Upper lobe of left lung (tissue), 6 donors: ENCODE data around the gene FBXO34. TPM values are rescaled to one million over a fixed set of nuclear protein-coding genes. Genes with fewer than 3 reads are reported as not detected.

Source experiments
- ATAC-seq, 2 donors: fragments of 200-7000 bp; cut with Tn5 transposase; one replicate each; pipeline ENCODE4 v1.9.1; 2022; ENCODE audit warnings: mild to moderate bottlenecking in 2 of 2, moderate library complexity in 2 of 2; ENCODE audit not compliant: low FRiP score in 2 of 2
- DNase-seq, 2 donors: peaks; one replicate each; pipeline ENCODE4 v3.0.0-alpha.2; 2019 to 2020
- H3K27ac ChIP-seq, 4 donors: fragments of 200-600 bp; sonication (generic); one replicate each; pipeline ENCODE4 v1.5.1; 2016 to 2019
- H3K27me3 ChIP-seq, 4 donors: fragments of 200-600 bp; sonication (generic); one replicate each; pipeline ENCODE4 v1.5.1; 2017 to 2019
- H3K36me3 ChIP-seq, 4 donors: fragments of 200-600 bp; sonication (generic); one replicate each; pipeline ENCODE4 v1.5.1; 2016 to 2019
- H3K4me1 ChIP-seq, 4 donors: fragments of 200-600 bp; sonication (generic); one replicate each; pipeline ENCODE4 v1.5.1; 2018 to 2019
- H3K4me3 ChIP-seq, 4 donors: fragments of 200-600 bp; sonication (generic); one replicate each; pipeline ENCODE4 v1.5.1; 2017 to 2019; ENCODE audit warnings: mild to moderate bottlenecking in 2 of 4, moderate library complexity in 1 of 4
- H3K9me3 ChIP-seq, 4 donors: fragments of 200-600 bp; sonication (generic); one replicate each; pipeline ENCODE4 v1.5.1; 2018 to 2019
- CTCF ChIP-seq, 6 experiments: fragments of 450-650 bp in 4 of 6; fragments of 200-600 bp in 2 of 6; sonication (generic) in 2 of 6; IDR thresholded peaks; one replicate each; pipeline ENCODE4 v1.5.1; 2016 to 2019; ENCODE audit warnings: antibody characterized with exemption in 6 of 6
- EP300 ChIP-seq, 4 donors: sonication (generic); formaldehyde crosslinking; IDR thresholded peaks; one replicate each; pipeline ENCODE4 v1.5.1; 2017; ENCODE audit warnings: antibody characterized with exemption in 4 of 4, control low read depth in 2 of 4
- POLR2A ChIP-seq, 4 donors: fragments of 450-650 bp; IDR thresholded peaks; one replicate each; pipeline ENCODE4 v1.5.1; 2016 to 2017; ENCODE audit warnings: antibody characterized with exemption in 4 of 4, mild to moderate bottlenecking in 2 of 4
- POLR2AphosphoS5 ChIP-seq, 2 donors: sonication (generic); formaldehyde crosslinking; IDR thresholded peaks; one replicate each; pipeline ENCODE4 v1.5.1; 2017; ENCODE audit warnings: antibody characterized with exemption in 2 of 2
- WGBS, 2 donors: methylation state at CpG; one replicate each; pipeline ENCODE4 v1.1.5; 2017 to 2018; 5-methylcytosine and 5-hydroxymethylcytosine counted together
- total RNA-seq, 6 donors: library from RNA; depleted of rRNA in 4 of 6; stranded (reverse); fragments of >200 nt in 4 of 6; gene quantifications; one replicate each; pipeline versions ENCODE4 v1.1.0 to v1.2.1, GENCODE V29; 2016 to 2021
- donor health status: DM: no; HTN: no; CAD: no; lungs with moderate emphysema.
- donor health status: DM: no; HTN: yes; CAD: no; lungs with severe emphysema.

Gene FBXO34
- total RNA-seq, 6 donors from 2014 or later = 19.9 to 52.1 (median 34.0) TPM

GRCh38 chr14:55347040-55347439 is 75.8 kb downstream of the FBXO34 start:
- no peak for ATAC-seq
- Histone ChIP-seq H3K36me3 (peaks cover 5 to 18% (median 12%) of the 10 kb centered on the region in 4 donors), H3K9me3 (no peaks in the 10 kb centered on the region), H3K4me3 (no peak overlapping the region), H3K27me3 (no peaks in the 10 kb centered on the region), H3K4me1 (peaks cover 0 to 7% (median 5%) of the 10 kb centered on the region in 4 donors), H3K27ac (no peak overlapping the region)
- 90 to 100% methylated on average over 1 of the region's 1 CpG for WGBS, 2 donors
- no peak for TF ChIP-seq POLR2A (IDR thresholded peaks at IDR 0.05)
- no peak for TF ChIP-seq POLR2AphosphoS5 (IDR thresholded peaks at IDR 0.05)
- no peak for TF ChIP-seq CTCF (IDR thresholded peaks at IDR 0.05)
- no peak for TF ChIP-seq EP300 (IDR thresholded peaks at IDR 0.05)
- DNase-seq = no peak

DNA sequence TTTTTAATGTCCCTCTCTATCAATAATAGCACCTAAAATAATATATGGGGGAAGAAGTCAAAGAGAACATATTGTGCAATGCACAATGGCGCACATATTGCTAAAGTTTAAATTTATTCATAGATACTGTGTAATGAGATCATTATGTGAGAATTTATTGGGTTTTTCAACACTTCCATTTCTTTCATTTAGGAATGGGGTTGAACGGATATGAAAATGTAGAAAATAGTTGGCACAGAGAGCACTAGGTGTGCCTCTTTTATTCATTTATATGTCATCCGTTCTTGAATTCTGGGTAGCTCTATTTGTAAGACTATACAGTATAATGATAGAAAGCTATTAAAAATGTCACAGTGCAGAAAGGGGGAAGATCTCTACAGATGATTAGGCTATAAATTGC is 76.5 kb downstream of the FBXO34 start:
- H3K9me3 ChIP-seq = no peaks in the 10 kb centered on the region
- no peak overlapping the region for H3K4me3 ChIP-seq
- H3K27ac ChIP-seq = no peak overlapping the region
- ATAC-seq (no peak), DNase-seq (no peak)
- WGBS, 2 donors = 87 to 88% methylated on average over 3 of the region's 3 CpGs
- H3K36me3 ChIP-seq = peaks cover 11 to 25% (median 17%) of the 10 kb centered on the region in 4 donors
- H3K27me3 ChIP-seq = no peaks in the 10 kb centered on the region
- peaks cover 0 to 7% (median 5%) of the 10 kb centered on the region in 4 donors for H3K4me1 ChIP-seq
- TF ChIP-seq POLR2AphosphoS5 (IDR thresholded peaks at IDR 0.05) (no peak), CTCF (IDR thresholded peaks at IDR 0.05) (no peak), POLR2A (IDR thresholded peaks at IDR 0.05) (no peak), EP300 (IDR thresholded peaks at IDR 0.05) (no peak)

DNA sequence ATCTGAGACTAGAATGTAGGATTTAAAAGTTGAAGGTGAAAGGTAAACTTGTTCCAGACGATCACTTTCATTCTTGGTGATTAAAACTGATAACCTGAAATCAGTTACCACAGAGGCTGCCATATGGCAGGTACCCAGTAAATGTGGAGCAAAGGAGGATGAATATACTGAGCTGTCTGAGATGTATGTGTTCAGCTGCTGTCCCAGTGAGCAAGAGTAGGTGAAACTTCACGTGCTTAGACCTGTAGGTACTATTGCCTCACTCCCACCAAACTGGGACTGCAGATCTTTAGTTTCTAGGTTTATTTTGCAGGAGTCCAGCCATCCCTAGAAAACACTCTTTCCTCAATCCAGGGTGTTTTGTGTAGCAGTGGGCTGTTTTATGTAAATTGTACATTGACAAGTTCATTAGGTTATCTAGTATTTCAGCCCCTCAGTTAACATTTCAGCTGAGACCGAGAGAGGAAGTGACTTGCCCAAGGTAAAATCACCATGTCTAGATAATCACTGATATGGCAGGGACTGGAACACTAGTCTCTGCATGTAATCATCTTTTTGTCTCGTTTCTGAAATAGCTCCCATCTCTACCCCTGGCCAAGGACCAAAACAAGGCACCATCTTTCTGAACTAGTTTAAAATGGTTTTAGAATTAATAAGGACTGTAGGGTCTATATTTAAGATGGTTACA is 77.7 kb downstream of the FBXO34 start:
- TF ChIP-seq CTCF (IDR thresholded peaks at IDR 0.05) (no peak), POLR2A (IDR thresholded peaks at IDR 0.05) (no peak)
- ATAC-seq (no peak), DNase-seq (no peak)
- Histone ChIP-seq H3K9me3 (no peaks in the 10 kb centered on the region), H3K36me3 (peaks cover 11 to 28% (median 18%) of the 10 kb centered on the region in 4 donors), H3K27ac (no peak overlapping the region), H3K4me1 (peaks cover 0 to 7% (median 3%) of the 10 kb centered on the region in 4 donors), H3K27me3 (no peaks in the 10 kb centered on the region), H3K4me3 (no peak overlapping the region)
- 73 to 85% methylated on average over 4 of the region's 4 CpGs for WGBS, 2 donors

DNA sequence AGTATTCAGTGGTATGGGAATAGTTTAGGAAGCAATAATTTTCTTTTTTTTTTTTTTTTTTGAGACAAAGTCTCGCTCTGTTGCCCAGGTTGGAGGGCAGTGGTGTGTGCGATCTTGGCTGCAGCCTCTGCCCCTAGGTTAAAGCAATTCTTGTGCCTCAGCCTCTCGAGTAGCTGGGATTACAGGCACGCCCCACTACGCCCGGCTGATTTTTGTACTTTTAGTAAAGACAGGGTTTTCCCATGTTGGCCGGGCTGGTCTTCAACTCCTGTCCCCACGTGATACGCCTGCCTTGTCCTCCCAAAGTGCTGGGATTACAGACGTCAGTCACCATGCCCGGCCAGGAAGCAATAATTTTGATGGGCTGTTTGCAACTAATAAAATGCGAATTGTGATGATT is 78.3 kb downstream of the FBXO34 start:
- Histone ChIP-seq H3K9me3 (no peaks in the 10 kb centered on the region), H3K27me3 (no peaks in the 10 kb centered on the region), H3K4me3 (no peak overlapping the region), H3K4me1 (peaks cover 0 to 14% (median 4%) of the 10 kb centered on the region in 4 donors), H3K27ac (no peak overlapping the region), H3K36me3 (peaks cover 11 to 29% (median 20%) of the 10 kb centered on the region in 4 donors)
- ATAC-seq (no peak), DNase-seq (no peak)
- TF ChIP-seq EP300 (IDR thresholded peaks at IDR 0.05) (no peak), CTCF (IDR thresholded peaks at IDR 0.05) (no peak), POLR2AphosphoS5 (IDR thresholded peaks at IDR 0.05) (no peak), POLR2A (IDR thresholded peaks at IDR 0.05) (no peak)
- WGBS, 2 donors = 75 to 88% methylated on average over 12 of the region's 12 CpGs

DNA sequence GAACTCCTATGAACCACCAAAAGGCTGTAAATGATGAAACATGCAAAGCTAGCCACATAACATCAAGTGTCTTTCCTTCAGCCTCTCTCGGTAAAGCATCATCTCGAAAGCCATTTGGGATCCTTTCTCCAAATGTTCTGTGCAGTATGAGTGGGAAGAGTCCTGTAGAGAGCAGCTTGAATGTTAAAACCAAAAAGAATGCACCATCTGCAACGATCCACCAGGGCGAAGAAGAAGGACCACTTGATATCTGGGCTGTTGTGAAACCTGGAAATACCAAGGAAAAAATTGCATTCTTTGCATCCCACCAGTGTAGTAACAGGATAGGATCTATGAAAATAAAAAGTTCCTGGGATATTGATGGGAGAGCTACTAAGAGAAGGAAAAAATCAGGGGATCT is 79.2 kb downstream of the FBXO34 start:
- Histone ChIP-seq H3K4me1 (peaks cover 0 to 8% (median 4%) of the 10 kb centered on the region in 4 donors), H3K27me3 (no peaks in the 10 kb centered on the region), H3K4me3 (no peak overlapping the region), H3K9me3 (no peaks in the 10 kb centered on the region), H3K27ac (no peak overlapping the region), H3K36me3 (peaks cover 11 to 35% (median 21%) of the 10 kb centered on the region in 4 donors)
- 87 to 90% methylated on average over 4 of the region's 4 CpGs for WGBS, 2 donors
- DNase-seq (no peak), ATAC-seq (no peak)
- TF ChIP-seq EP300 (IDR thresholded peaks at IDR 0.05) = no peak
- TF ChIP-seq CTCF (IDR thresholded peaks at IDR 0.05) = peak in 1 of 6 experiments; percentile 8
- TF ChIP-seq POLR2AphosphoS5 (IDR thresholded peaks at IDR 0.05) = no peak
